C4-2B (cell line): ENCODE data around the gene AFF2.
A peak's percentile ranks its signal among the peaks of the same experiment; 100 is the strongest.

Experiments
- CTCF ChIP-seq: fragments of 450-650 bp; conservative IDR thresholded peaks from 2 replicates; pipeline ENCODE4 v1.5.1; 2017; ENCODE audit warnings: mild to moderate bottlenecking
- ZFX ChIP-seq: fragments of 450-650 bp; IDR thresholded peaks from 2 replicates; pipeline ENCODE4 v1.6.1; 2017

GRCh38 chrX:148865277-148866210 lies 365.1 kb downstream of the AFF2 start:
- TF ChIP-seq CTCF, result peak; percentile 9; the same call in 1 of the 2 replicates
- TF ChIP-seq ZFX, result no peak
